Right lobe of liver (tissue), 4 donors: ENCODE data around the gene PON3.

Source experiments
- POLR2A ChIP-seq: fragments of 450-650 bp; IDR thresholded peaks from one replicate; pipeline ENCODE4 v1.6.1; 2017; ENCODE audit warnings: antibody characterized with exemption, mild to moderate bottlenecking
- TF ChIP-seq, protein P1 (sequence below), 4 donors: fragments of 200-600 bp in 3 of 4; fragments of 450-650 bp in 1 of 4; IDR thresholded peaks; one replicate each; pipeline versions ENCODE4 v1.5.1 to v1.8.0; 2016 to 2022; ENCODE audit warnings: antibody characterized with exemption in 4 of 4, mild to moderate bottlenecking in 2 of 4
- donor health status: DM: no; HTN: no; CAD: no.
- donor health status: DM: no; HTN: no; CAD: no.
- donor health status: DM: no; HTN: yes; CAD: no.

DNA sequence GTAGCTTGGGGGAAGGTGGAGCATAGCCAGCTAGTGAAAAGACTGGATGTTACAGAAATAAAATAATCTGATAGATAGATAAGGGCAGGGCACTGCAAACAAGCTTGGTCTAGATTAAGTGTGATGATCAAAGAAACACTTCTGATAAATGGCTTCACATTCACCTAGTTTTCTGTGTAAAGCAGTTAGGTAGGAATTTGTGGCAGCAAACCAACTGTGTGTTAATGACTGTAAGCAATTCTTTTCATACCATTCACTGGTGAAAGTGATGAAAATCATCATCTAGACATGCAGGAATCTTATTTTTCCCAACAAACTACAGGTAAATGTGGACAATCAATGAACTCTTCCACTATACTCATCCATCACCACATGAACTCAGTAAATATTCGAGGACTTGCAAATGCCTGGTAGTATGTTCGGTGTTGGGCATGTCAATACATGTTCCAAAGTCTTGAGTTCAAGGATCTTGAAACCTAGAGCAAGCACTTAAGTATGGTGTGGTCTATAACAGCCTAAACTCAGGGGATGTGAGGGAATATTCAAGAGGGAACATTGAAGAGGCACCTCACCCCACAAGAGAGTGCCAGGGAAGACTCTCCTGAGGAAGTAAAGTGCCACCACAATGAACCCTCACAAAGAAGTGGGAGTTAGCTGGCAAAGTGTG lies 20.5 kb downstream of the PON3 start:
- TF ChIP-seq, protein P1, sequence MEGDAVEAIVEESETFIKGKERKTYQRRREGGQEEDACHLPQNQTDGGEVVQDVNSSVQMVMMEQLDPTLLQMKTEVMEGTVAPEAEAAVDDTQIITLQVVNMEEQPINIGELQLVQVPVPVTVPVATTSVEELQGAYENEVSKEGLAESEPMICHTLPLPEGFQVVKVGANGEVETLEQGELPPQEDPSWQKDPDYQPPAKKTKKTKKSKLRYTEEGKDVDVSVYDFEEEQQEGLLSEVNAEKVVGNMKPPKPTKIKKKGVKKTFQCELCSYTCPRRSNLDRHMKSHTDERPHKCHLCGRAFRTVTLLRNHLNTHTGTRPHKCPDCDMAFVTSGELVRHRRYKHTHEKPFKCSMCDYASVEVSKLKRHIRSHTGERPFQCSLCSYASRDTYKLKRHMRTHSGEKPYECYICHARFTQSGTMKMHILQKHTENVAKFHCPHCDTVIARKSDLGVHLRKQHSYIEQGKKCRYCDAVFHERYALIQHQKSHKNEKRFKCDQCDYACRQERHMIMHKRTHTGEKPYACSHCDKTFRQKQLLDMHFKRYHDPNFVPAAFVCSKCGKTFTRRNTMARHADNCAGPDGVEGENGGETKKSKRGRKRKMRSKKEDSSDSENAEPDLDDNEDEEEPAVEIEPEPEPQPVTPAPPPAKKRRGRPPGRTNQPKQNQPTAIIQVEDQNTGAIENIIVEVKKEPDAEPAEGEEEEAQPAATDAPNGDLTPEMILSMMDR (IDR thresholded peaks at IDR 0.05), result no peak
- no peak for TF ChIP-seq POLR2A
